ENCODE results near the gene PYGM.

Gene PYGM

GRCh38 chr11:64792482-64792881 lies 32.7 kb upstream of the PYGM start:
- no peak for DNase-seq (ENCODE audit: low spot score)
- ChIA-PET CTCF (no interaction called here), POLR2A (ENCODE audit: low non-redundant PET) (interaction anchor here (0.5 kb wide), 1 partner anchor 90 kb away, joined by 4 read pairs; no protein-coding TSS in a partner anchor)
- no peak for TF ChIP-seq CTCF (conservative IDR thresholded peaks at IDR 0.05; ENCODE audit: low read depth)
- H3K27ac ChIP-seq: no peak overlapping the region

- no peak for TF ChIP-seq CTCF (conservative IDR thresholded peaks at IDR 0.05; ENCODE audit: low read depth)
- CTCF ChIA-PET: interaction anchor here (0.7 kb wide), 1 partner anchor 9 kb away, joined by 3 read pairs; no protein-coding TSS in a partner anchor
Measured at GRCh38 chr11:64791781-64792291, 32.1 kb upstream of the PYGM start.

GRCh38 chr11:64790205-64791095 lies 30.7 kb upstream of the PYGM start:
- no peak for DNase-seq (ENCODE audit: low spot score)
- ChIA-PET CTCF (interaction anchor here (0.6 kb wide), 1 partner anchor 1840 kb away, joined by 3 read pairs; no protein-coding TSS in a partner anchor), POLR2A (ENCODE audit: low non-redundant PET) (no interaction called here)
- no peak overlapping the region for H3K27ac ChIP-seq
- TF ChIP-seq CTCF (conservative IDR thresholded peaks at IDR 0.05; ENCODE audit: low read depth): no peak

More at GRCh38 chr11:64791781-64792291, 32.1 kb upstream of the PYGM start:
- POLR2A ChIA-PET (ENCODE audit: low non-redundant PET): no interaction called here
- H3K27ac ChIP-seq: peak overlapping the region; percentile 35
- DNase-seq (ENCODE audit: low spot score): no peak

GRCh38 chr11:64789331-64790204 lies 29.8 kb upstream of the PYGM start:
- POLR2A ChIA-PET (ENCODE audit: low non-redundant PET): no interaction called here
- CTCF ChIA-PET: interaction anchor here (0.6 kb wide), 1 partner anchor 1841 kb away, joined by 3 read pairs; no protein-coding TSS in a partner anchor
- H3K27ac ChIP-seq: peak overlapping the region; percentile 15
- DNase-seq (ENCODE audit: low spot score): no peak
- no peak for TF ChIP-seq CTCF (conservative IDR thresholded peaks at IDR 0.05; ENCODE audit: low read depth)

- no peak for TF ChIP-seq CTCF (conservative IDR thresholded peaks at IDR 0.05; ENCODE audit: low read depth)
- DNase-seq (ENCODE audit: low spot score): no peak
- ChIA-PET POLR2A (ENCODE audit: low non-redundant PET) (no interaction called here), CTCF (interaction anchor here (0.6 to 0.8 kb wide), 6 partner anchors 10 to 99 kb away, joined by 3 to 6 read pairs (median 4); no protein-coding TSS in a partner anchor)
- peak overlapping the region; percentile 15 for H3K27ac ChIP-seq
Measured at GRCh38 chr11:64788321-64789215, 28.8 kb upstream of the PYGM start.
